Suprapubic skin (tissue), 4 donors: ENCODE results near the gene APOBEC3F.

Experiments used
- EP300 ChIP-seq: sonication (generic); formaldehyde crosslinking; IDR thresholded peaks from one replicate; pipeline ENCODE4 v1.6.1; 2017; ENCODE audit warnings: antibody characterized with exemption
- POLR2A ChIP-seq, 2 donors: fragments of 450-650 bp; IDR thresholded peaks; one replicate each; pipeline ENCODE4 v1.6.1; 2017; ENCODE audit warnings: antibody characterized with exemption in 2 of 2, mild to moderate bottlenecking in 2 of 2, moderate library complexity in 2 of 2
- POLR2AphosphoS5 ChIP-seq, 3 donors: sonication (generic); formaldehyde crosslinking; IDR thresholded peaks; one replicate each; pipeline ENCODE4 v1.6.1; 2017; ENCODE audit warnings: antibody characterized with exemption in 3 of 3
- TF ChIP-seq, protein P1 (sequence below), 2 donors: fragments of 200-600 bp in 1 of 2; fragments of 450-650 bp in 1 of 2; sonication (generic) in 1 of 2; IDR thresholded peaks; one replicate each; pipeline ENCODE4 v1.5.1; 2016 to 2019; ENCODE audit warnings: antibody characterized with exemption in 2 of 2, mild to moderate bottlenecking in 1 of 2, moderate library complexity in 1 of 2

DNA sequence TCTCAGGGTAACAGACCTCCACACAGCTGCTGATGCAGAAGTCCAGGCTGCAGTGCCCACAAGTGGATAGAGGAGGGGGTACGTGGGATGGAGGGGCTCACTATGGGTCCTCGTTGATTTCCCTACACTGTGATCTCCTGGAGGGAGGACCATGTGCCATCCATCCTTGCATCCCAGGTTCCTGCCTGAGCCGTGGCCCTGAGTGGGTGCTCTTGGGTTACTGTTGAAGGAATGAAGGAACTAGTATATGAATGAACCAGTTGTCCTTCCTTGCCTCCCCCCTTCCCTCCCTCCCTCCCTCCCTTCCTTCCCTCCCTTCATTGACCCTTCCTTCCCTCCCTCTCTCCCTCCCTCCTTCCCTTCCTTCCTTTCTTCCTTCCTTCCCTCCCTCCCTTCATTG is 43.1 kb upstream of the APOBEC3F start:
- TF ChIP-seq, protein P1, sequence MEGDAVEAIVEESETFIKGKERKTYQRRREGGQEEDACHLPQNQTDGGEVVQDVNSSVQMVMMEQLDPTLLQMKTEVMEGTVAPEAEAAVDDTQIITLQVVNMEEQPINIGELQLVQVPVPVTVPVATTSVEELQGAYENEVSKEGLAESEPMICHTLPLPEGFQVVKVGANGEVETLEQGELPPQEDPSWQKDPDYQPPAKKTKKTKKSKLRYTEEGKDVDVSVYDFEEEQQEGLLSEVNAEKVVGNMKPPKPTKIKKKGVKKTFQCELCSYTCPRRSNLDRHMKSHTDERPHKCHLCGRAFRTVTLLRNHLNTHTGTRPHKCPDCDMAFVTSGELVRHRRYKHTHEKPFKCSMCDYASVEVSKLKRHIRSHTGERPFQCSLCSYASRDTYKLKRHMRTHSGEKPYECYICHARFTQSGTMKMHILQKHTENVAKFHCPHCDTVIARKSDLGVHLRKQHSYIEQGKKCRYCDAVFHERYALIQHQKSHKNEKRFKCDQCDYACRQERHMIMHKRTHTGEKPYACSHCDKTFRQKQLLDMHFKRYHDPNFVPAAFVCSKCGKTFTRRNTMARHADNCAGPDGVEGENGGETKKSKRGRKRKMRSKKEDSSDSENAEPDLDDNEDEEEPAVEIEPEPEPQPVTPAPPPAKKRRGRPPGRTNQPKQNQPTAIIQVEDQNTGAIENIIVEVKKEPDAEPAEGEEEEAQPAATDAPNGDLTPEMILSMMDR (IDR thresholded peaks at IDR 0.05) = no peak
- TF ChIP-seq POLR2A (IDR thresholded peaks at IDR 0.05) (no peak), EP300 (no peak), POLR2AphosphoS5 (IDR thresholded peaks at IDR 0.05) (no peak)
